Retinal pigment epithelial cell (primary cell): Measurements from ENCODE around the gene TET1.
"Not testable (repeated sequence)": the region's sequence is repeated elsewhere in the genome, so short reads cannot be mapped to it uniquely, and the experiment has no call there.

Experiments used
- DNase-seq: peaks from one replicate; pipeline ENCODE4 v3.0.0-alpha.2; 2010; ENCODE audit warnings: low read depth
- H3K4me3 ChIP-seq: 2 replicates; pipeline ENCODE4 v1.5.1; 2011; ENCODE audit warnings: mild to moderate bottlenecking, low read length, control low read depth, moderate library complexity
- TF ChIP-seq, protein P1 (sequence below): conservative IDR thresholded peaks from 2 replicates; pipeline ENCODE4 v1.5.1; 2011; ENCODE audit warnings: low read depth, low read length, control low read depth, inconsistent platforms

The TET1 gene

DNA sequence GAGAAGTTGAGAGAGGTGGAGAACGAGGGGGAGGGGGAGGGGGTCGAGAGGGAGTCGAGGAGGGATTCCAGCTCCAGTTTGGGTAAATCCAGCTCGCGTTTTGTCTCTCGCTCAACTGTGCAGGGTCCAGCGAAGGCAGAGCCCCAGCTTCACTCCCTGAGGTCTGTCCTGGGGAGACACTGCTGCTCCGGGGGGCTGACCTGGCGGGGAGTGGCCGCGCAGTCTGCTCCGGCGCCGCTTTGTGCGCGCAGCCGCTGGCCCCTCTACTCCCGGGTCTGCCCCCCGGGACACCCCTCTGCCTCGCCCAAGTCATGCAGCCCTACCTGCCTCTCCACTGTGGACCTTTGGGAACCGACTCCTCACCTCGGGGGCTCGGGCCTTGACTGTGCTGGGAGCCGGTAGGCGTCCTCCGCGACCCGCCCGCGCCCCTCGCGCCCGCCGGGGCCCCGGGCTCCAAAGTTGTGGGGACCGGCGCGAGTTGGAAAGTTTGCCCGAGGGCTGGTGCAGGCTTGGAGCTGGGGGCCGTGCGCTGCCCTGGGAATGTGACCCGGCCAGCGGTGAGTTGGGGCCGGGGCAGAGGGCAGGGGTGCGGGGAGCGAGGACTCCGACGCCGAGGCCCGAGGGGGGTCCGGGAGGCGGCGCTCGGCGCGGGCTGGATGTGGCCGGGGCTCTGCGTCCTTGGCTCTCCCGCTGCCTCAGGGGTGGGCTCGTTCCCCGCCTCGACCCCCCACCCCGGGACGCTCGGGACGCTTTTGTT lies at the start of gene TET1:
Gene TET1 (plus strand): TSS at position 152 of the 757 bp plus-strand sequence. CDS start 12,002 bp downstream, outside the sequence.
- TF ChIP-seq, protein P1, sequence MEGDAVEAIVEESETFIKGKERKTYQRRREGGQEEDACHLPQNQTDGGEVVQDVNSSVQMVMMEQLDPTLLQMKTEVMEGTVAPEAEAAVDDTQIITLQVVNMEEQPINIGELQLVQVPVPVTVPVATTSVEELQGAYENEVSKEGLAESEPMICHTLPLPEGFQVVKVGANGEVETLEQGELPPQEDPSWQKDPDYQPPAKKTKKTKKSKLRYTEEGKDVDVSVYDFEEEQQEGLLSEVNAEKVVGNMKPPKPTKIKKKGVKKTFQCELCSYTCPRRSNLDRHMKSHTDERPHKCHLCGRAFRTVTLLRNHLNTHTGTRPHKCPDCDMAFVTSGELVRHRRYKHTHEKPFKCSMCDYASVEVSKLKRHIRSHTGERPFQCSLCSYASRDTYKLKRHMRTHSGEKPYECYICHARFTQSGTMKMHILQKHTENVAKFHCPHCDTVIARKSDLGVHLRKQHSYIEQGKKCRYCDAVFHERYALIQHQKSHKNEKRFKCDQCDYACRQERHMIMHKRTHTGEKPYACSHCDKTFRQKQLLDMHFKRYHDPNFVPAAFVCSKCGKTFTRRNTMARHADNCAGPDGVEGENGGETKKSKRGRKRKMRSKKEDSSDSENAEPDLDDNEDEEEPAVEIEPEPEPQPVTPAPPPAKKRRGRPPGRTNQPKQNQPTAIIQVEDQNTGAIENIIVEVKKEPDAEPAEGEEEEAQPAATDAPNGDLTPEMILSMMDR = no peak
- no peak for DNase-seq
- peak within 1 kb of the TSS; percentile 71 for H3K4me3 ChIP-seq

GRCh38 chr10:68516216-68516615 lies 43.9 kb upstream of the TET1 start:
- DNase-seq = not testable (repeated sequence)

DNA sequence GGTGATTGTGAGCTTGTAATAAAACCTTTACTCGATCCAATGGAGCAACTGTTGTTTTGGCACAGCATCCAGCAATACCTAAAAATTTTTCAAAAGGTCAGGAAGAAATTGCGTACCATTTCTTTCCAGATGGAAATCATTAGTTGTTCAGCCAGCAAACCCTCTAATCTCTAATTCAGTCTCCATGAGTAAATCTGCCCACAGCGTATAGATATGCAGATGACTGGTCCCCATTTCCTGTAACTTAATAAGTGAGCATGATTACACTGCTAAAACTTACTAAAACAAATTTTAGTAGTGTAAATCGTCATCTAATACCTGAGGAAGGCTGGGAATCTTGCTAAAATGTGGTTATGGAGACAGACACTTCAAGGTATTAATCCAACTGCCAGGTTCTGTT lies 43.4 kb upstream of the TET1 start:
- no peak overlapping the region for H3K4me3 ChIP-seq
- TF ChIP-seq, protein P1 = no peak
- no peak for DNase-seq

More at GRCh38 chr10:68516216-68516615, 43.9 kb upstream of the TET1 start:
- not testable (repeated sequence) for H3K4me3 ChIP-seq

GRCh38 chr10:68517188-68517587 lies 42.9 kb upstream of the TET1 start:
- no peak for DNase-seq
- TF ChIP-seq, protein P1 = no peak
- no peak overlapping the region for H3K4me3 ChIP-seq

DNA sequence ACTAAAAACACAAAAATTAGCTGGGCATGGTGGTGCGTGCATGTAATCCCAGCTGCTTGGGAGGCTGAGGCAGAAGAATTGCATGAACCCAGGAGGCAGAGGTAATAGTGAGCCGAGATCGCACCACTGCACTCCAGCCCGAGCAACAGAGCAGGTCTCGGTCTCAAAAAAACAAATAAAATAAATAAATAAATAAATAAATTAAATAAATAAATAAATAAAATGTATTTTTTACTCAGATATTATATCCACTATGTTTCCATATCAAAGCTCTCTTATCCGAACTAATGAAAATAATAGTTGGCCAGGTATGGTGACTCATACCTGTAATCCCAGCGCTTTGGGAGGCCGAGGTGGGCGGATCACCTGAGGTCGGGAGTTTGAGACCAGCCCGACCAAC lies 41.5 kb upstream of the TET1 start:
- not testable (repeated sequence) for DNase-seq, H3K4me3 ChIP-seq

- H3K4me3 ChIP-seq, DNase-seq: not testable (repeated sequence)
Measured at GRCh38 chr10:68525490-68526038, 34.6 kb upstream of the TET1 start.

DNA sequence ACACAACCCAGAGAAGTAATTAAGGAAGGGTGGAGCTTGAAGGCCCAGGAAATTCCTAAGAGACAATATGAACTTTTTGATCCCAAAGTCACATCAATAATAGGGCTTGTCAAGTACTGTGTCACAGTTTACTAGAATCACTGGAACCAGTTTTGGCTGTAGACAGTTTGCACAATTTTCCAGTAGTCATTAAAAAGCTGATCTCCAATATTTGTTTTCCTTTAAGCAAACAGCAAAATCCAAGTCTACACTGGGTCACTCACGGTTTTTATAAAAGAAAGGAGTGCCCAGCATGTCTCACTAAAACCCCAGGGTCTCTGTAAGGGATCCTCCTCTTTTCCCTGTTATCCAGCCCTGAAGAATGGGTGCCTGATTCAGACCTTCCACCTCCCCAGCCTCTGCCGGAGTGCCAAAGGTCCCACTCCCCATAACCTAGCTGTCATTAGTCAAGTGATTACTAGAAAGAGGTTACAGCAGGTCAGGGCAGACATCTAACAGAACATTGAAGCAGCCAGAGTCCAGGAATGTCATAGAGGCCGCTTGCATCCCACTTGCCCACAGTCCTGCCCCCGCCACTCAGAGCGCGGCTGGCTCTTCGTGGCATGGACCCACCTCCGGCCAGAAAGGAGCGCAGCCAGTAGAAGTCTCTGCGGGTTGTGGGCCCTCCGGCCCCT lies 33.4 kb upstream of the TET1 start:
- TF ChIP-seq, protein P1 = no peak
- peak overlapping the region; percentile 86 for H3K4me3 ChIP-seq
- DNase-seq = no peak

DNA sequence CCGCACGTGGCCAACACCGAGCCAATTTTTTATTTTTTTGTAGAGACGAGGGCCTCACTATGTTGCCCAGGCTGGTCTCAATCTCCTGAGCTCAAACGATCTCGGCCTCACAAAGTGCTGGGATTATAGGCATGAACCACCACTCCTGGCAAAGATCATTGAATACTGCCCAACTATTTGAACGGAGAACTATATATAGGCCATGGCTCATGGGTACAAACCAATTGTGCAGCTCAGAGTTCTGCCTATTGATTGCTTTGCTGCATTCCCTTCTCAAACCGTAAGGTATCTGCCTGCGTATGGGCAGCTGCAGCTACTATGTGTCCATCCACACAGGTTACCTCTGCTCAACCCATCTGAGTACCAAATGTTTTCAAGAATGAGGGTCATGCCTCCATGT lies 23.2 kb upstream of the TET1 start:
- DNase-seq = no peak
- TF ChIP-seq, protein P1 = no peak
- H3K4me3 ChIP-seq = no peak overlapping the region
